Stimulated activated CD8-positive, alpha-beta memory T cell treated with anti-CD3 and anti-CD28 coated beads, Interleukin-15, amount 100 ng/mL, for 4 hours (primary cell): Measurements from ENCODE around the gene ZNF775.

ENCODE experiments used
- DNase-seq, 2 donors: peaks; one replicate each; pipeline ENCODE4 v3.0.0-alpha.2; 2020; ENCODE audit warnings: low read depth in 2 of 2

Gene ZNF775

GRCh38 chr7:150368884-150369747 lies 10.0 kb upstream of the ZNF775 start:
- DNase-seq = peak; percentile 44 to 53

DNA sequence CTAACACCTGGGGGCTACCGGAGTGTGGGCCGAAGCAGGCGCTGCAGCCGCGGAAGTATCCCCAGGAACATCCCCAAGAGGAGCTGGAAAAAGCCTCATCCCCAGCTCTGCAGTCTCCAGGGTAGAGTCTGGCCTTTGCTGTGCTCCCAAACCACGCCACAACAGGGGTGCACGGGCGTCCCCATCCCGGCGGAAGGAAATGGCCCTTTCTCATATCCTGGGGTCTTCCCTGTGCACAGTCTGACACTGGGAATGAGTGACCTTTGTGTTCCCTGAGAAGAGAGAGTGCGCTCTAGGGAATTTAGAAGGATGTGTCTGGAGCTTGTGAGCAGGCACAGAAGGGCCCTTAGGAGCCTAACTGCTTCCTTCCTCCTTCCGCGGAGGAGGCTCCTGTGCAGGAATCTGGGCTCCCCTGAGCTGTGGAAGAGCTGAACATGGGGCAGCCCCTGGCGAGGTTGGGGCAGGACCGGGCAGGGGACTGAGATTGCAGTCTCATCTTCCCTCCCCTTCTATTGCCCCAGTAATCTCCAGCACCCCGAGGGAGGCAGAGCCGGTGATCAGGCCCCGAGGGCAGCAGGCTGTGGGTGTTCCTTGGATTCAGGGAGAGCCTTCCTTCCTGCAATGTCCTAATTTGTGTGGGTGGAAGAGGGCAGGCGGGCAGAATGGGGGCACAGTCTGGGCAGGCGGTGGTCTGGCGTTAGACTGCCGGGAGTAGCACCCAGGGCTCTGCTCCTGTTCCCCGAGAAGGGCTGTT lies 9.2 kb upstream of the ZNF775 start:
- no peak for DNase-seq

- DNase-seq = no peak
Observed at GRCh38 chr7:150370612-150371071, 8.5 kb upstream of the ZNF775 start.

DNA sequence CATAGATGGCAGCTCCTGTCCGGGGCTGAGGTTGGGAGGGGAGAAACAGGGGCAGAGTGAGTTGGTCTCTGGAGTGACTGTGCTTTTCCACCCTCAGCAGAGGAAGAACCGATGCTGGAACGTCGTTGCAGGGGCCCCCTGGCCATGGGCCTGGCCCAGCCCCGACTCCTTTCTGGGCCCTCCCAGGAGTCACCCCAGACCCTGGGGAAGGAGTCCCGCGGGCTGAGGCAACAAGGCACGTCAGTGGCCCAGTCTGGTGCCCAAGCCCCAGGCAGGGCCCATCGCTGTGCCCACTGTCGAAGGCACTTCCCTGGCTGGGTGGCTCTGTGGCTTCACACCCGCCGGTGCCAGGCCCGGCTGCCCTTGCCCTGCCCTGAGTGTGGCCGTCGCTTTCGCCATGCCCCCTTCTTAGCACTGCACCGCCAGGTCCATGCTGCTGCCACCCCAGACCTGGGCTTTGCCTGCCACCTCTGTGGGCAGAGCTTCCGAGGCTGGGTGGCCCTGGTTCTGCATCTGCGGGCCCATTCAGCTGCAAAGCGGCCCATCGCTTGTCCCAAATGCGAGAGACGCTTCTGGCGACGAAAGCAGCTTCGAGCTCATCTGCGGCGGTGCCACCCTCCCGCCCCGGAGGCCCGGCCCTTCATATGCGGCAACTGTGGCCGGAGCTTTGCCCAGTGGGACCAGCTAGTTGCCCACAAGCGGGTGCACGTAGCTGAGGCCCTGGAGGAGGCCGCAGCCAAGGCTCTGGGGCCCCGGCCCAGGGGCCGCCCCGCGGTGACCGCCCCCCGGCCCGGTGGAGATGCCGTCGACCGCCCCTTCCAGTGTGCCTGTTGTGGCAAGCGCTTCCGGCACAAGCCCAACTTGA lies 7.8 kb upstream of the ZNF775 start:
- no peak for DNase-seq

DNA sequence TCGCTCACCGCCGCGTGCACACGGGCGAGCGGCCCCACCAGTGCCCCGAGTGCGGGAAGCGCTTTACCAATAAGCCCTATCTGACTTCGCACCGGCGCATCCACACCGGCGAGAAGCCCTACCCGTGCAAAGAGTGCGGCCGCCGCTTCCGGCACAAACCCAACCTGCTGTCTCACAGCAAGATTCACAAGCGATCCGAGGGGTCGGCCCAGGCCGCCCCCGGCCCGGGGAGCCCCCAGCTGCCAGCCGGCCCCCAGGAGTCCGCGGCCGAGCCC lies 7.2 kb upstream of the ZNF775 start:
- no peak for DNase-seq

- no peak for DNase-seq
Observed at GRCh38 chr7:150372271-150373048, 6.7 kb upstream of the ZNF775 start.

GRCh38 chr7:150373049-150373801 lies 5.9 kb upstream of the ZNF775 start:
- no peak for DNase-seq

DNA sequence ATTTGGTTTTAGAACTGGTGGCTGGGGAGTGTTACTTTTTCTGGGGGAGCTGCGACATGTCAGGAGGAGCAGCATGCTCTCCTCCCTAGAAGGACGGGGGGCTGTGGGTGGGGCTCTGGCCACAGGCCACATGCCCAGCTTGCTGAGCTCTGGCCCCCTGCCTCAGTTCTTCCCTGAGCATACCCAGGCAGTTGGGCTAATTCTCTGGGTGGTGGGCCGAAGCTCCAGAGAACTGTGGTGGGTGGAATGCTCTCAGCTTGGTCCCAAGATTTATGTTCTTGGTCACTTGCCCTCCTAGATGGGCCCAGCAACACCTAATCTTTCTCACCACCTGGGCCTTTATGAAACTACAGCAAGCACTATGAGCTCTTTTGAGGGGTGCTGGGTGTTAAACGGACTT lies 5.1 kb upstream of the ZNF775 start:
- no peak for DNase-seq

GRCh38 chr7:150374472-150374871 lies 4.7 kb upstream of the ZNF775 start:
- no peak for DNase-seq

GRCh38 chr7:150375662-150376521 lies 3.2 kb upstream of the ZNF775 start:
- DNase-seq = peak in 1 of 2 donors; percentile 25

GRCh38 chr7:150376560-150376959 lies 2.6 kb upstream of the ZNF775 start:
- DNase-seq = no peak

DNA sequence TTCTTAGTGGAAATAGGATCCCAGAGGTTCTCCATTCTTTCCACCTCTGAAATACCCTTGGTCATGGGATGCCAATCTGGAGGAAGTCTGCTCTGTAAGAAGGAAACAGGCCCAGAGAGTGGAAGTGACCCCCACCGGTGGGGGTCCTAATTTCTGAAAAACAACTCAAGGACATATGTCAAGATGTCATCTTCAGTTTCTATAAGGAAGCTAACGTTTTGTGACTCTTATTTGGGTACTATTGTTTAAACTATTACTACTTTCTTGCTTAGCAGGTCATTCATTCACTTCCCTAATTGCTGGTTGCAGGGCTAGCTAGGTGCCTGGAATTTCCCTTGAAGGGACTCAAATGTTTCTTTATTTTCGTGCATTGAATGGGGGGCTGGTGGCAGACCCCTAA lies 1.9 kb upstream of the ZNF775 start:
- no peak for DNase-seq

DNA sequence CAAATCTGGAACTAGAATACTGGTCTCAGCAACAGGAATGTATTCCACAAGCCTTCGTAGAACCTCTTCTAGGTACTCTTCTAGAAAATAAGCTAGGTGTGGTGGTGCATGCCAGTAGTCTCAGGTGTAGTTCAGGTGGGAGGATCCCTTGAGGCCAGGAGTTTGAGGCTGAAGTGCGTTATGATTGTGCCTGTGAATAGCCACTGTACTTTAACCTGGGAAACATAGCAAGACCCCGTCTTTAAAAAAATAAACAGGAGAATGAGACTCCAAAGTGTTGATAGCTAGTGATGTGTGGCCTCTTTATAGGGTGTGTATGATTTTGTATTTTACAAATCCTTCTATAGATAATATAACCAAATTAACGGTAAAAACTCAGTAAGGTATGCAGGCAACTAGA lies 1.5 kb upstream of the ZNF775 start:
- no peak for DNase-seq

GRCh38 chr7:150378115-150378852 lies 846 bp upstream of the ZNF775 start:
- DNase-seq = no peak

DNA sequence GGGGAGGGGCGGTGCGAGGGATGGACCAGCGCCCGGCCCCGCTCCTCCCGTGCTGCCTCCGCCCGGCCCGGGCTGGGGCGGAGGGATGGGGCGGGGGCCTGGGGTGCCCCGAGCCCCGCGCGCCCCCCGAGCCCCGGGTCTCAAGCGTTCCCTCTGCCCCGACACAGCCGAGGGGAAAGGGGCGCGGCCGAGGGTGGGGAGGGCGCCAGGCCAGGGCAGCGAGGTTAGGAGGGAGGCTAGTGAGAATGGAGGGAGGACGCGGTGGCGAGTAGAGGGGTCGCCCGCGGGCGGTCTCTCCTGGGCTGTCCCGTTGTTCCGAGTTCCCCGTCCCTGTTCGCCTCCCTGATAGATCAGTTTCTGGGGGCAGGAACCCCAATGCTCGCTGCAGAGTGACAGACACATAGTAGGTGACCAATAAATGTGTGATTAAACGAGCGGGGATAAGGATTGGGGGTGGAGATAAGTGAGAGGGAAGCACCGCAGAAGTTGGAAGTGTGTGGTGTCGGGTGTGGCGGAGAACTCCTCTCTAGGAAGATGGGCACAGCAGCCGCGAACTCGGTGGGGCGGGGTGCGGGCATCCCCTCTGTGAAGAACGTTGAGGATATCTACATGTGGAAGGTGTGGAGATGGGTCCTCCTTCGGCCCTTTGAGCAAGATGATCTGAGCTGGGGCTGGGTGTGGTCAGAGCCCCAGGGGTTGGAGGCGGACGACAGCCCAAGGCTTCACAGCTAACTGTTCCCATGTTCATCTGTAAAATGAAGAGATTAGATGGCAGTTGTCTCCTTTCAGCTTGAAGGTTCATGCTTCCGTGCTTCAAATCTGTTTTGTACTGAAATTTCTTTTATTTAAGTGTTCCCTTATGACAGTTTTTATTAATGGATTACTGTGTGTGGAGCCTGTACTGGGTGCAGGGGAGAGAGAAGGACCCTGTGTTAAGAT lies 580 bp downstream of the ZNF775 start:
- no peak for DNase-seq

DNA sequence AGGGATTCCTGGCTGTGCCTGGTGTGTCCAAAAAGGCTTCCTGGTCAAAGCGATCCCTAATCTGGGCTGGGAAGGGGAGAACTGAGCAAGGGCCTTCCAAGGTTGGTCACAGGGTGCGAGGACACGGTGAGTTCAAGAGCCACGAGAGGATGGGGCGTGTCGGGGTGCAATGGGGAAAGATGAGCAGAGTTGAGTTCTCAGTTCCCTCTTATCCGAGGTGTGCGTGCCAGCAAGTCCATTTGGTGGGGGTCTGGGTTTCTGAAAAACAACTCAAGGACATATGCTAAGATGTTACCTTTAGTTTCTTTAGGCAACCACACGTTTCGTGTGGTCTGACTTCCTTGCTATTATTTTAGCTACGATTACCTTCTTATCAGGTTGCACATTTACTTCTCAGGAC lies 1.3 kb downstream of the ZNF775 start:
- DNase-seq = no peak

GRCh38 chr7:150381096-150381495 lies 2.0 kb downstream of the ZNF775 start:
- DNase-seq = no peak

DNA sequence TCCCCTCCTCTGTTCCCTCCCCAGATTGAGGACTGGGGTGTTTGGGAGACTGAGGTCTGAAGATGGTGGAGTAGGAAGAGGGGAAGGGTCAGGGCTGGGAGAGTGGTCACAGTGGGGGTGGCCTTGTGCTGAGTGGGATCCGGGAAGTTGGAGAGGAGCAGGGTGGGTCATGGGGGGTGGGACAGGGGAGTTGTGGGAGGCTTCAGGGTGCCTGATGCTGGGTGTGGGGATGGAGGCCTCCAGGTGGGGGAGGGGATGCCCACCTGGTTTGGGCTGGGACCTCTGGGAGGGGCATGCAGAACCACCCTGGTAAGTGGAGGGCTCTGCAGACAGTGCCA lies 2.6 kb downstream of the ZNF775 start:
- no peak for DNase-seq
